Common myeloid progenitor, CD34-positive (primary cell): ENCODE measurements around the gene MEGF10. TPM values are rescaled to one million over a fixed set of nuclear protein-coding genes. Genes with fewer than 3 reads are reported as not detected.
A peak's percentile ranks its signal among the peaks of the same experiment; 100 is the strongest.
"Not testable (repeated sequence)": the region's sequence is repeated elsewhere in the genome, so short reads cannot be mapped to it uniquely, and the experiment has no call there.

Experiments
- CTCF ChIA-PET: fragments of 350-600 bp; sonication (Branson Sonifier 250); formaldehyde crosslinking; loops from one replicate; lab custom pipeline; 2021; ENCODE audit warnings: antibody characterized with exemption; lab: Charles Lee
- POLR2A ChIA-PET: fragments of 350-600 bp; sonication (Branson Sonifier 250); formaldehyde crosslinking; loops from one replicate; lab custom pipeline; 2021; ENCODE audit warnings: antibody characterized with exemption; lab: Charles Lee
- DNase-seq, 3 donors: peaks; one replicate each; pipeline versions ENCODE4 v3.0.0 to v3.0.0-alpha.2; 2013
- H3K27ac ChIP-seq, 2 experiments: 1 replicate in 1 of 2; 2 replicates in 1 of 2; pipeline ENCODE4 v1.7.0; 2013; ENCODE audit warnings: inconsistent platforms in 2 of 2, low read length in 2 of 2, mild to moderate bottlenecking in 2 of 2, low read depth in 1 of 2, moderate library complexity in 1 of 2; ENCODE audit not compliant: severe bottlenecking in 2 of 2, insufficient read depth in 1 of 2, poor library complexity in 1 of 2
- H3K27me3 ChIP-seq, 5 experiments: replicated peaks in 2 of 5; 1 replicate in 3 of 5; 2 replicates in 2 of 5; pipeline versions ENCODE4 v1.6.1 to v1.7.0; 2013; ENCODE audit warnings: low read length in 4 of 5, mild to moderate bottlenecking in 2 of 5, moderate library complexity in 2 of 5, inconsistent platforms in 1 of 5; ENCODE audit not compliant: insufficient read depth in 5 of 5, control insufficient read depth in 4 of 5
- H3K36me3 ChIP-seq, 4 experiments: 1 replicate in 2 of 4; 2 replicates in 2 of 4; pipeline versions ENCODE4 v1.6.1 to v1.7.0; 2013; ENCODE audit warnings: low read length in 3 of 4, control low read depth in 1 of 4, mild to moderate bottlenecking in 1 of 4; ENCODE audit not compliant: control insufficient read depth in 4 of 4, insufficient read depth in 4 of 4
- H3K4me1 ChIP-seq, 4 experiments: 1 replicate in 3 of 4; 2 replicates in 1 of 4; pipeline versions ENCODE4 v1.6.1 to v1.7.1; 2013; ENCODE audit warnings: low read length in 3 of 4, mild to moderate bottlenecking in 3 of 4, control low read depth in 1 of 4, inconsistent platforms in 1 of 4, moderate library complexity in 1 of 4; ENCODE audit not compliant: control insufficient read depth in 4 of 4, insufficient read depth in 4 of 4; ENCODE audit errors: control extremely low read depth in 1 of 4
- H3K4me3 ChIP-seq, 7 experiments: 1 replicate in 4 of 7; 2 replicates in 3 of 7; pipeline versions ENCODE4 v1.5.1 to v1.7.0; 2013; ENCODE audit warnings: mild to moderate bottlenecking in 7 of 7, low read length in 6 of 7, moderate library complexity in 6 of 7, inconsistent platforms in 2 of 7, low read depth in 2 of 7, control low read depth in 1 of 7; ENCODE audit not compliant: insufficient read depth in 4 of 7, control insufficient read depth in 1 of 7; ENCODE audit errors: extremely low read depth in 1 of 7
- H3K9me3 ChIP-seq, 5 experiments: 1 replicate in 4 of 5; 2 replicates in 1 of 5; pipeline versions ENCODE4 v1.6.1 to v1.7.1; 2013; ENCODE audit warnings: low read length in 4 of 5, mild to moderate bottlenecking in 2 of 5, inconsistent platforms in 1 of 5, low read depth in 1 of 5, moderate library complexity in 1 of 5; ENCODE audit not compliant: control insufficient read depth in 4 of 5, insufficient read depth in 2 of 5; ENCODE audit errors: control extremely low read depth in 1 of 5
- WGBS: methylation state at CpG from one replicate; pipeline ENCODE4 v1.1.5; 2013; ENCODE audit not compliant: insufficient coverage; 5-methylcytosine and 5-hydroxymethylcytosine counted together
- polyA plus RNA-seq: library from polyadenylated mRNA; unstranded; fragments of 120-200 nt; gene quantifications from one replicate; pipeline ENCODE4 v1.2.1, GENCODE V29; 2013

MEGF10 gene
- polyA plus RNA-seq: 0.13 TPM

- H3K4me3 ChIP-seq: peak within 1 kb of the TSS in 6 of 7 experiments; percentile 26 to 82 (median 68)
- H3K27me3 ChIP-seq: peaks cover 13 to 35% (median 17%) of the 10 kb centered on the region in 5 experiments
- ChIA-PET CTCF (interaction anchor here (1.0 to 3.1 kb wide), 8 partner anchors 124 to 208 kb away, joined by 3 to 21 read pairs (median 4); no protein-coding TSS in a partner anchor), POLR2A (no interaction called here)
- H3K4me1 ChIP-seq: peaks cover 0 to 12% (median 11%) of the 10 kb centered on the region in 4 experiments
- peak in 2 of 3 donors; percentile 52 to 53 for DNase-seq
- peaks cover 0 to 3% (median 0%) of the 10 kb centered on the region in 5 experiments for H3K9me3 ChIP-seq
- no peak within 1 kb of the TSS for H3K27ac ChIP-seq
- H3K36me3 ChIP-seq: no peaks in the 10 kb centered on the region
- under 1% methylated on average over 60 of the region's 61 CpGs for WGBS
Measured at GRCh38 chr5:127290019-127290945, at the start of gene MEGF10. Gene MEGF10, plus strand, starts transcription at chr5:127290796. Its CDS starts 40,513 bp downstream, at chr5:127331309.

GRCh38 chr5:127243011-127243410 lies 47.6 kb upstream of the MEGF10 start:
- WGBS: no CpG with 5 or more reads among the region's 1 CpG
- Histone ChIP-seq H3K27me3 (no peaks in the 10 kb centered on the region), H3K27ac (no peak overlapping the region), H3K9me3 (peaks cover 0 to 7% (median 0%) of the 10 kb centered on the region in 5 experiments), H3K4me1 (no peaks in the 10 kb centered on the region), H3K4me3 (no peak overlapping the region), H3K36me3 (peaks cover 0 to 3% (median 0%) of the 10 kb centered on the region in 4 experiments)
- CTCF ChIA-PET: no interaction called here
- no peak for DNase-seq
- POLR2A ChIA-PET: no interaction called here

GRCh38 chr5:127254729-127255284 lies 35.8 kb upstream of the MEGF10 start:
- Histone ChIP-seq H3K27ac (no peak overlapping the region), H3K4me1 (no peaks in the 10 kb centered on the region), H3K27me3 (no peaks in the 10 kb centered on the region), H3K9me3 (peaks cover 3 to 13% (median 5%) of the 10 kb centered on the region in 5 experiments), H3K36me3 (no peaks in the 10 kb centered on the region), H3K4me3 (no peak overlapping the region)
- DNase-seq: no peak
- 94% methylated on average over 3 of the region's 3 CpGs for WGBS
- ChIA-PET POLR2A (no interaction called here), CTCF (interaction anchor here (0.7 kb wide), 1 partner anchor 130 kb away, joined by 3 read pairs; no protein-coding TSS in a partner anchor)

GRCh38 chr5:127256886-127257597 lies 33.6 kb upstream of the MEGF10 start:
- 100% methylated on average over 2 of the region's 2 CpGs for WGBS
- no peaks in the 10 kb centered on the region for H3K4me1 ChIP-seq
- POLR2A ChIA-PET: no interaction called here

GRCh38 chr5:127260686-127261085 lies 29.9 kb upstream of the MEGF10 start:
- 100% methylated on average over 1 of the region's 3 CpGs for WGBS
- POLR2A ChIA-PET: no interaction called here

More at GRCh38 chr5:127256886-127257597, 33.6 kb upstream of the MEGF10 start:
- no peaks in the 10 kb centered on the region for H3K36me3 ChIP-seq
- no peak overlapping the region for H3K4me3 ChIP-seq
- no peak overlapping the region for H3K27ac ChIP-seq
- DNase-seq: no peak
- H3K9me3 ChIP-seq: peaks cover 3 to 13% (median 5%) of the 10 kb centered on the region in 5 experiments
- CTCF ChIA-PET: interaction anchor here (1.6 kb wide), 1 partner anchor 17 kb away, joined by 4 read pairs; no protein-coding TSS in a partner anchor
- H3K27me3 ChIP-seq: no peaks in the 10 kb centered on the region

GRCh38 chr5:127265473-127265872 lies 25.1 kb upstream of the MEGF10 start:
- H3K27ac ChIP-seq, POLR2A ChIA-PET, DNase-seq, H3K27me3 ChIP-seq, H3K4me1 ChIP-seq, CTCF ChIA-PET, H3K9me3 ChIP-seq, H3K4me3 ChIP-seq, H3K36me3 ChIP-seq: not testable (repeated sequence)
- no CpG with 5 or more reads among the region's 1 CpG for WGBS

More at GRCh38 chr5:127260686-127261085, 29.9 kb upstream of the MEGF10 start:
- no peak overlapping the region for H3K27ac ChIP-seq
- CTCF ChIA-PET: no interaction called here
- no peaks in the 10 kb centered on the region for H3K27me3 ChIP-seq
- no peak for DNase-seq
- no peak overlapping the region for H3K4me3 ChIP-seq
- no peaks in the 10 kb centered on the region for H3K36me3 ChIP-seq
- peaks cover 0 to 5% (median 0%) of the 10 kb centered on the region in 5 experiments for H3K9me3 ChIP-seq
- no peaks in the 10 kb centered on the region for H3K4me1 ChIP-seq
